ENCODE results near the gene PDE4D.

DNA sequence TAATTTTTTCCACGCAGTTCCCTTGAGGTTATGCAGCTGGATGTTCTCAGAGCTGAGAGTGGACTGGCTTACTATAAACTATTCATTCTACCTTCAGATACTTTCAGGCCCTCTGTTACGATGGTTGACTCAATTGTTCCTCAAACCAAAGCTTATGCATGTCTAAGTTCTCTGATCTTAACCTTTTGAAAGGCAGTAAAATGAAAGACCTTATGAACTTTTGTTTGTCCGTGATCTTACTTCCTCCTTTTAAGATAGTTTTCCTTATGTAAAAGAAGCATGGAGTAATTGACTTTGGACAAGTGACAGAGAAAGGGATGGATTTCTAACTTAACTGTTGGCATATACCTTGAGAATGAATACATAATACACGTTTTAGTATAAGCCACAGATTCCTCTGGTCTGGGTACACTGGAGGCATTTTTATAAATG, 575.7 kb downstream of the PDE4D start:
- TF ChIP-seq, protein P1, sequence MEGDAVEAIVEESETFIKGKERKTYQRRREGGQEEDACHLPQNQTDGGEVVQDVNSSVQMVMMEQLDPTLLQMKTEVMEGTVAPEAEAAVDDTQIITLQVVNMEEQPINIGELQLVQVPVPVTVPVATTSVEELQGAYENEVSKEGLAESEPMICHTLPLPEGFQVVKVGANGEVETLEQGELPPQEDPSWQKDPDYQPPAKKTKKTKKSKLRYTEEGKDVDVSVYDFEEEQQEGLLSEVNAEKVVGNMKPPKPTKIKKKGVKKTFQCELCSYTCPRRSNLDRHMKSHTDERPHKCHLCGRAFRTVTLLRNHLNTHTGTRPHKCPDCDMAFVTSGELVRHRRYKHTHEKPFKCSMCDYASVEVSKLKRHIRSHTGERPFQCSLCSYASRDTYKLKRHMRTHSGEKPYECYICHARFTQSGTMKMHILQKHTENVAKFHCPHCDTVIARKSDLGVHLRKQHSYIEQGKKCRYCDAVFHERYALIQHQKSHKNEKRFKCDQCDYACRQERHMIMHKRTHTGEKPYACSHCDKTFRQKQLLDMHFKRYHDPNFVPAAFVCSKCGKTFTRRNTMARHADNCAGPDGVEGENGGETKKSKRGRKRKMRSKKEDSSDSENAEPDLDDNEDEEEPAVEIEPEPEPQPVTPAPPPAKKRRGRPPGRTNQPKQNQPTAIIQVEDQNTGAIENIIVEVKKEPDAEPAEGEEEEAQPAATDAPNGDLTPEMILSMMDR (conservative IDR thresholded peaks at IDR 0.05 in 1 of 2, IDR thresholded peaks at IDR 0.05 in 1 of 2; ENCODE audit: extremely low read depth in 1 of 2, insufficient read depth in 1 of 2, low read depth in 1 of 2, low read length in 2 of 2): no peak
- TF ChIP-seq EZH2 (IDR thresholded peaks at IDR 0.05; ENCODE audit: borderline replicate concordance, low read length): no peak
